ENCODE data around the gene FOXR1.

The FOXR1 gene

DNA sequence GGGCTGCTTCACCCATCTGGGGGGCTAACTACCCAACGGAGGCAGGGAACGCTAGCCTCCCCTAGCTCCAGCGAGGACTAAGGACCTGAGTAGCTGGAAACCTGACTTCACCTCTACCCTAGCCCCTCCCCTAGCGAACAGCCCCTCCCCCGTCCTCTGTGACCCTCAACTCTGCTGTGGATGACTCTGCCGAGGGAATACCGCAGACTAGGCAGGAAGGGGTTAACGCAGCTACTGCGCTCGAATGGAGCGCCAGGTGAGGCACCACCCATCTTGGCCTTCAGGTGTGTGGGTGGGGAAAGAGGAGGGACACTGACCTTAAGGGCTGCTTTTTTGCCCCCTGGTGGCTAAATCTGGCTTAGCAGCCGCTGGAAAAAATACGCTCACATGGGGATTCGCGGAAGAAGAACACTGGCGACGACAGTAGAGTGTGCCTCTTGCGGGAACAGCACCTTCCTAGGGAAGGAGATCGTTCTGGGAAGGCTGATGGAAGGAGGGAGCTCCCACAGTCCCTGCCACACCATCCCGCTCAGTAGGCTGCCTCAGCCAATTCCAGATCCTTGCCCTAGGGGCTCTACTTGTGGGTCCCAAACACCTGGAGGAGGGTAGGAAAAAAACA lies 41.4 kb upstream of the FOXR1 start:
- DNase-seq (peak; percentile 80), ATAC-seq (ENCODE audit: insufficient read depth, low read depth) (peak; percentile 15)
- 0 out of 2 replicates have a peak, but pooled peaks cover 5% of the 10 kb centered on the region for H4K20me1 ChIP-seq (ENCODE audit: insufficient read depth, low read length)
- H3K4me2 ChIP-seq (ENCODE audit: insufficient read depth, low read length), result peak overlapping the region; percentile 81
- peak overlapping the region; percentile 61 to 84; a peak in 3 of 4 replicates for H3K4me3 ChIP-seq (ENCODE audit: low read depth in 1 of 2, low read length in 2 of 2)
- H3K36me3 ChIP-seq (ENCODE audit: insufficient read depth, low read length), result no peaks in the 10 kb centered on the region; the same call in 1 of the 2 replicates
- peak overlapping the region; percentile 59 for H2AFZ ChIP-seq (ENCODE audit: low read depth, low read length)
- H3K4me1 ChIP-seq (ENCODE audit: insufficient read depth, low read length), result peaks cover 51% of the 10 kb centered on the region
- peak overlapping the region; percentile 66 for H3K9ac ChIP-seq (ENCODE audit: low read depth, low read length)
- TF ChIP-seq EZH2 (IDR thresholded peaks at IDR 0.05; ENCODE audit: borderline replicate concordance, low read depth, low read length, severe bottlenecking), result no peak
- TF ChIP-seq, protein P1, sequence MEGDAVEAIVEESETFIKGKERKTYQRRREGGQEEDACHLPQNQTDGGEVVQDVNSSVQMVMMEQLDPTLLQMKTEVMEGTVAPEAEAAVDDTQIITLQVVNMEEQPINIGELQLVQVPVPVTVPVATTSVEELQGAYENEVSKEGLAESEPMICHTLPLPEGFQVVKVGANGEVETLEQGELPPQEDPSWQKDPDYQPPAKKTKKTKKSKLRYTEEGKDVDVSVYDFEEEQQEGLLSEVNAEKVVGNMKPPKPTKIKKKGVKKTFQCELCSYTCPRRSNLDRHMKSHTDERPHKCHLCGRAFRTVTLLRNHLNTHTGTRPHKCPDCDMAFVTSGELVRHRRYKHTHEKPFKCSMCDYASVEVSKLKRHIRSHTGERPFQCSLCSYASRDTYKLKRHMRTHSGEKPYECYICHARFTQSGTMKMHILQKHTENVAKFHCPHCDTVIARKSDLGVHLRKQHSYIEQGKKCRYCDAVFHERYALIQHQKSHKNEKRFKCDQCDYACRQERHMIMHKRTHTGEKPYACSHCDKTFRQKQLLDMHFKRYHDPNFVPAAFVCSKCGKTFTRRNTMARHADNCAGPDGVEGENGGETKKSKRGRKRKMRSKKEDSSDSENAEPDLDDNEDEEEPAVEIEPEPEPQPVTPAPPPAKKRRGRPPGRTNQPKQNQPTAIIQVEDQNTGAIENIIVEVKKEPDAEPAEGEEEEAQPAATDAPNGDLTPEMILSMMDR (IDR thresholded peaks at IDR 0.05; ENCODE audit: borderline replicate concordance, extremely low read depth, low read length, poor library complexity, severe bottlenecking), result peak; percentile 96
- peak overlapping the region; percentile 66 for H3K27ac ChIP-seq (ENCODE audit: low read length)
- no peaks in the 10 kb centered on the region for H3K9me3 ChIP-seq (ENCODE audit: insufficient read depth, low read length, severe bottlenecking)
- peaks cover 2% of the 10 kb centered on the region for H3K79me2 ChIP-seq (ENCODE audit: insufficient read depth, low read length)
- H3K27me3 ChIP-seq (ENCODE audit: insufficient read depth, low read length, poor library complexity), result no peaks in the 10 kb centered on the region

DNA sequence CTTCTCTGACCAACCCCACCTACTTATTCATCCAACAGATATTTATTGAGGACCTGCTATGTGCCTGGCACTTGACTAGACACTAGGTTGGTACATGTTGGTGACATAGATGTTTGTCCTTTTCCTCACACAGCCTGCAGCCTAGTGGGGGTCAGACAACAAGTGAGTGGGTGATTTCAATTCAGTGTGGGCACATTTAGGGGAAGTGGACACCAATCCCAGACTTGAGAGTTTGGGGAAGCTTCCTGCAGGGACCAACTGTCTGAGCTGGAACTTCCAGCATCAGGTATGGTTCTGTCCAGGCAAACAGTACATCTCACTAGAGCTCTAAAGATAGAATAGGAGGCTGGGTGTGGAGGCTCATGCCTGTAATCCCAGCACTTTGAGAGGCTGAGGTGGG lies 40.0 kb upstream of the FOXR1 start:
- DNase-seq (no peak), ATAC-seq (ENCODE audit: insufficient read depth, low read depth) (no peak)
- Histone ChIP-seq H3K36me3 (ENCODE audit: insufficient read depth, low read length) (no peaks in the 10 kb centered on the region), H3K79me2 (ENCODE audit: insufficient read depth, low read length) (no peaks in the 10 kb centered on the region; the same call in 1 of the 2 replicates), H3K27ac (ENCODE audit: low read length) (no peak overlapping the region), H3K4me1 (ENCODE audit: insufficient read depth, low read length) (peaks cover 43% of the 10 kb centered on the region), H3K4me3 (ENCODE audit: low read depth in 1 of 2, low read length in 2 of 2) (no peak overlapping the region), H3K27me3 (ENCODE audit: insufficient read depth, low read length, poor library complexity) (no peaks in the 10 kb centered on the region), H2AFZ (ENCODE audit: low read depth, low read length) (no peak overlapping the region), H3K9me3 (ENCODE audit: insufficient read depth, low read length, severe bottlenecking) (no peaks in the 10 kb centered on the region), H3K9ac (ENCODE audit: low read depth, low read length) (no peak overlapping the region), H4K20me1 (ENCODE audit: insufficient read depth, low read length) (0 out of 2 replicates have a peak, but pooled peaks cover 5% of the 10 kb centered on the region), H3K4me2 (ENCODE audit: insufficient read depth, low read length) (no peak overlapping the region)
- no peak for TF ChIP-seq EZH2 (IDR thresholded peaks at IDR 0.05; ENCODE audit: borderline replicate concordance, low read depth, low read length, severe bottlenecking)
- TF ChIP-seq, protein P1 (IDR thresholded peaks at IDR 0.05; ENCODE audit: borderline replicate concordance, extremely low read depth, low read length, poor library complexity, severe bottlenecking), result no peak

DNA sequence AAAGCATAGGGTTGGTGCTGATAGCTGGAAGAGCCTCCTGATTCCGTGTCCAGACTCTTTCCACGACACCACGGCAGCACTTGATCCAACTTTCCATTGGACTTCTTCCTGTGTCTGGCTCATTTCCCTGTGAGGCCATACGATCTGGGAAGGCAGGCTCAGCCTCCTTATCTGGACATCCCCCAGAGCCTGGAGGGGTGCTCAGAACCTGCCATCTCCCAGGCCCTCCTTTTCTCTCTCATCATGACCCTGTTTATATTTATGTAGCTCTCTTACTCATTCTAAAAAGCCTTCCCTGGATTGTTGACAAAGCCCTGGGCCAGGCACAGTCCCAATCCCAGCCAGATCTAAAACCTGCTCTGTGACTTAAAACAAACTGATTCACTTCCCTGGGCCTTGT lies 38.1 kb upstream of the FOXR1 start:
- H2AFZ ChIP-seq (ENCODE audit: low read depth, low read length), result no peak overlapping the region
- H3K4me2 ChIP-seq (ENCODE audit: insufficient read depth, low read length), result no peak overlapping the region
- 0 out of 2 replicates have a peak, but pooled peaks cover 5% of the 10 kb centered on the region for H4K20me1 ChIP-seq (ENCODE audit: insufficient read depth, low read length)
- TF ChIP-seq, protein P1 (IDR thresholded peaks at IDR 0.05; ENCODE audit: borderline replicate concordance, extremely low read depth, low read length, poor library complexity, severe bottlenecking), result no peak
- no peak for TF ChIP-seq EZH2 (IDR thresholded peaks at IDR 0.05; ENCODE audit: borderline replicate concordance, low read depth, low read length, severe bottlenecking)
- no peak overlapping the region for H3K4me3 ChIP-seq (ENCODE audit: low read depth in 1 of 2, low read length in 2 of 2)
- peaks cover 24% of the 10 kb centered on the region for H3K4me1 ChIP-seq (ENCODE audit: insufficient read depth, low read length)
- H3K9ac ChIP-seq (ENCODE audit: low read depth, low read length), result no peak overlapping the region
- no peak overlapping the region for H3K27ac ChIP-seq (ENCODE audit: low read length)
- no peak for ATAC-seq (ENCODE audit: insufficient read depth, low read depth)
- no peaks in the 10 kb centered on the region for H3K36me3 ChIP-seq (ENCODE audit: insufficient read depth, low read length)
- no peaks in the 10 kb centered on the region for H3K79me2 ChIP-seq (ENCODE audit: insufficient read depth, low read length)
- no peaks in the 10 kb centered on the region for H3K9me3 ChIP-seq (ENCODE audit: insufficient read depth, low read length, severe bottlenecking)
- DNase-seq, result no peak
- no peaks in the 10 kb centered on the region for H3K27me3 ChIP-seq (ENCODE audit: insufficient read depth, low read length, poor library complexity)
